Liver (tissue), 2 donors: ENCODE data around the gene C1orf21.

Experiments
- EGR1 ChIP-seq, 2 donors: IDR thresholded peaks; 2 replicates each; pipeline ENCODE4 v1.6.1; 2016 to 2018; ENCODE audit warnings: antibody characterized with exemption in 2 of 2, low read depth in 2 of 2
- YY1 ChIP-seq: IDR thresholded peaks from 2 replicates; pipeline ENCODE4 v1.6.1; 2016; ENCODE audit warnings: antibody characterized with exemption, mild to moderate bottlenecking
- donor health status: healthy.

GRCh38 chr1:184456189-184456588 is 69.4 kb downstream of the C1orf21 start:
- TF ChIP-seq YY1 (no peak), EGR1 (IDR thresholded peaks at IDR 0.05; ENCODE audit: low read depth in 2 of 2) (no peak)
